OCI-LY1 (cell line): ENCODE data around the gene TTYH1.

ENCODE experiments used
- H2AFZ ChIP-seq: fragments of 200-600 bp; sonication (generic), shearing (Covaris generic); 2 replicates; pipeline ENCODE4 v1.6.0; 2014; ENCODE audit warnings: antibody characterized with exemption, mild to moderate bottlenecking, low read length
- H3F3A ChIP-seq: fragments of 200-600 bp; sonication (generic), shearing (Covaris generic); 2 replicates; pipeline ENCODE4 v1.6.0; 2014; ENCODE audit warnings: mild to moderate bottlenecking, antibody characterized with exemption, low read length, moderate library complexity; ENCODE audit not compliant: insufficient read depth
- H3K27ac ChIP-seq: fragments of 200-600 bp; sonication (generic); 2 replicates; pipeline ENCODE4 v1.5.1; 2014; ENCODE audit warnings: low read length, mixed run types, mild to moderate bottlenecking, low read depth; ENCODE audit not compliant: poor library complexity, severe bottlenecking
- H3K27me3 ChIP-seq: fragments of 200-600 bp; sonication (generic); 2 replicates; pipeline ENCODE4 v1.6.0; 2014; ENCODE audit warnings: antibody characterized with exemption, mild to moderate bottlenecking, low read length, moderate library complexity; ENCODE audit not compliant: insufficient read depth
- H3K36me3 ChIP-seq: fragments of 200-600 bp; sonication (generic); 2 replicates; pipeline ENCODE4 v1.6.1; 2014; ENCODE audit warnings: mild to moderate bottlenecking, antibody characterized with exemption, low read length, moderate library complexity, mixed read lengths; ENCODE audit not compliant: insufficient read depth
- H3K4me1 ChIP-seq: fragments of 200-600 bp; sonication (generic); 2 replicates; pipeline ENCODE4 v1.5.1; 2014; ENCODE audit warnings: mild to moderate bottlenecking, low read length, moderate library complexity; ENCODE audit not compliant: insufficient read depth, severe bottlenecking
- H3K4me2 ChIP-seq: fragments of 200-600 bp; sonication (generic), shearing (Covaris generic); 2 replicates; pipeline ENCODE4 v1.6.1; 2014; ENCODE audit warnings: low read length
- H3K4me3 ChIP-seq: fragments of 200-600 bp; sonication (generic); 2 replicates; pipeline ENCODE4 v1.5.1; 2014; ENCODE audit warnings: low read length, low read depth, mild to moderate bottlenecking, mixed read lengths; ENCODE audit not compliant: poor library complexity, severe bottlenecking
- H3K79me2 ChIP-seq: fragments of 200-600 bp; shearing (Covaris generic); 2 replicates; pipeline ENCODE4 v1.6.1; 2016; ENCODE audit warnings: mixed run types, low read length, mixed read lengths; ENCODE audit not compliant: insufficient read depth
- H3K9ac ChIP-seq: fragments of 200-600 bp; sonication (generic), shearing (Covaris generic); 2 replicates; pipeline ENCODE4 v1.6.1; 2014; ENCODE audit warnings: mild to moderate bottlenecking, low read length, mixed read lengths
- H3K9me2 ChIP-seq: fragments of 200-600 bp; sonication (generic), shearing (Covaris generic); 2 replicates; pipeline ENCODE4 v1.6.1; 2014; ENCODE audit warnings: low read depth, mild to moderate bottlenecking, low read length, mixed read lengths
- H3K9me3 ChIP-seq: fragments of 200-600 bp; shearing (Covaris generic); 2 replicates; pipeline ENCODE4 v1.6.1; 2014; ENCODE audit warnings: low read length, mixed read lengths
- H4K20me1 ChIP-seq: fragments of 200-600 bp; sonication (generic), shearing (Covaris generic); 2 replicates; pipeline ENCODE4 v1.6.0; 2016; ENCODE audit warnings: mild to moderate bottlenecking, low read length; ENCODE audit not compliant: insufficient read depth
- CTCF ChIP-seq: fragments of 200-600 bp; sonication (generic), shearing (Covaris generic); IDR thresholded peaks from 2 replicates; pipeline ENCODE4 v1.5.1; 2017; ENCODE audit warnings: mild to moderate bottlenecking, antibody characterized with exemption, low read length, moderate library complexity, mixed read lengths
- EZH2 ChIP-seq: fragments of 200-600 bp; sonication (generic), shearing (Covaris generic); IDR thresholded peaks from 2 replicates; pipeline ENCODE4 v1.8.0; 2017; ENCODE audit warnings: borderline replicate concordance, mixed run types, mild to moderate bottlenecking, antibody characterized with exemption, low read length, moderate library complexity, mixed read lengths

The TTYH1 gene

GRCh38 chr19:54421521-54421920, 6.3 kb downstream of the TTYH1 start:
- TF ChIP-seq CTCF, result no peak
- Histone ChIP-seq H3K9ac (no peak overlapping the region), H3K27me3 (no peaks in the 10 kb centered on the region; the same call in 1 of the 2 replicates)

GRCh38 chr19:54422136-54422535, 6.9 kb downstream of the TTYH1 start:
- no peaks in the 10 kb centered on the region for H3K9me3 ChIP-seq
- no peaks in the 10 kb centered on the region for H3F3A ChIP-seq
- no peak overlapping the region for H3K27ac ChIP-seq
- H3K79me2 ChIP-seq, result no peaks in the 10 kb centered on the region
- H3K9ac ChIP-seq, result no peak overlapping the region
- no peaks in the 10 kb centered on the region for H4K20me1 ChIP-seq
- no peak overlapping the region for H3K4me3 ChIP-seq
- no peaks in the 10 kb centered on the region for H3K4me1 ChIP-seq
- H3K36me3 ChIP-seq, result no peaks in the 10 kb centered on the region
- no peak overlapping the region for H3K4me2 ChIP-seq
- no peaks in the 10 kb centered on the region; the same call in 1 of the 2 replicates for H3K27me3 ChIP-seq
- H2AFZ ChIP-seq, result no peak overlapping the region
- TF ChIP-seq EZH2 (no peak), CTCF (no peak)
- H3K9me2 ChIP-seq, result no peaks in the 10 kb centered on the region

More at GRCh38 chr19:54421521-54421920, 6.3 kb downstream of the TTYH1 start:
- no peak overlapping the region for H2AFZ ChIP-seq
- no peaks in the 10 kb centered on the region for H3K79me2 ChIP-seq
- H3K4me2 ChIP-seq, result no peak overlapping the region
- H3F3A ChIP-seq, result no peaks in the 10 kb centered on the region
- no peaks in the 10 kb centered on the region for H3K36me3 ChIP-seq
- no peak overlapping the region for H3K27ac ChIP-seq
- no peaks in the 10 kb centered on the region for H4K20me1 ChIP-seq
- H3K9me2 ChIP-seq, result no peaks in the 10 kb centered on the region
- H3K4me1 ChIP-seq, result no peaks in the 10 kb centered on the region
- H3K4me3 ChIP-seq, result no peak overlapping the region
- H3K9me3 ChIP-seq, result no peaks in the 10 kb centered on the region

GRCh38 chr19:54424201-54424600, 8.9 kb downstream of the TTYH1 start:
- no peak for TF ChIP-seq CTCF
- TF ChIP-seq EZH2, result no peak
- no peaks in the 10 kb centered on the region for H3K36me3 ChIP-seq

More at GRCh38 chr19:54424201-54424600, 8.9 kb downstream of the TTYH1 start:
- Histone ChIP-seq H3K9ac (no peak overlapping the region), H3K9me2 (no peaks in the 10 kb centered on the region), H3K4me2 (no peak overlapping the region), H3K4me1 (no peaks in the 10 kb centered on the region), H4K20me1 (no peaks in the 10 kb centered on the region), H3K79me2 (no peaks in the 10 kb centered on the region), H3K4me3 (no peak overlapping the region), H3K9me3 (no peaks in the 10 kb centered on the region), H3K27me3 (no peaks in the 10 kb centered on the region; the same call in 1 of the 2 replicates), H3F3A (no peaks in the 10 kb centered on the region), H3K27ac (no peak overlapping the region), H2AFZ (no peak overlapping the region)
